Psoas muscle (tissue), 8 donors: Measurements from ENCODE around the gene UBE2I. TPM values are rescaled to one million over a fixed set of nuclear protein-coding genes. Genes with fewer than 3 reads are reported as not detected.

Experiments
- ATAC-seq, 4 donors: fragments of 200-7000 bp; cut with Tn5 transposase; one replicate each; pipeline ENCODE4 v1.9.1; 2020; ENCODE audit warnings: moderate library complexity in 3 of 4, mild to moderate bottlenecking in 2 of 4
- DNase-seq, 2 donors: peaks; one replicate each; pipeline ENCODE4 v3.0.0-alpha.2; 2020
- H3K27ac ChIP-seq: fragments of 200-600 bp; one replicate; pipeline ENCODE4 v1.8.0; 2022
- H3K27me3 ChIP-seq, 3 donors: fragments of 200-600 bp in 1 of 3; one replicate each; pipeline versions ENCODE4 v1.6.1 to v1.8.0; 2013 to 2022; ENCODE audit warnings: low read length in 2 of 3, mild to moderate bottlenecking in 2 of 3, moderate library complexity in 1 of 3; ENCODE audit not compliant: insufficient read depth in 3 of 3
- H3K36me3 ChIP-seq, 2 donors: fragments of 200-600 bp in 1 of 2; one replicate each; pipeline versions ENCODE4 v1.6.1 to v1.8.0; 2013 to 2022; ENCODE audit warnings: low read depth in 1 of 2, mild to moderate bottlenecking in 1 of 2, moderate library complexity in 1 of 2; ENCODE audit not compliant: insufficient read depth in 1 of 2
- H3K4me1 ChIP-seq: fragments of 200-600 bp; one replicate; pipeline ENCODE4 v1.8.0; 2022
- H3K4me3 ChIP-seq: fragments of 200-600 bp; one replicate; pipeline ENCODE4 v1.8.0; 2022; ENCODE audit warnings: mild to moderate bottlenecking
- H3K9me3 ChIP-seq: fragments of 200-600 bp; one replicate; pipeline ENCODE4 v1.8.0; 2022
- WGBS, 3 donors: extraction: QIAGEN DNeasy Blood & Tissue Kit; methylation state at CpG; one replicate each; pipeline versions ENCODE4 v1.1.6 to v1.1.7; 2013; 5-methylcytosine and 5-hydroxymethylcytosine counted together
- intact Hi-C, 2 donors: fragments of 100-400 bp; cut with DNase I; formaldehyde crosslinking; loops; one replicate each; pipeline versions ENCODE4 v1.11.0 to v1.14.2; 2022
- polyA plus RNA-seq, 3 donors: library from polyadenylated mRNA; stranded (reverse); fragments of 200-250 nt; gene quantifications; one replicate each; pipeline ENCODE4 v1.2.3, GENCODE V29; 2013
- total RNA-seq, 4 donors: library from RNA; stranded (reverse); fragmentation: NEBNext Ultra II Directional in 2 of 4; extraction: Animal tissue kit (Norgen Biotek cat#: 25700) in 2 of 4; gene quantifications; one replicate each; pipeline versions ENCODE4 v1.2.1 to v1.2.4, GENCODE V29; 2021 to 2023
- TF ChIP-seq, protein P1 (sequence below): fragments of 200-600 bp; IDR thresholded peaks from one replicate; pipeline ENCODE4 v1.8.0; 2022; ENCODE audit warnings: antibody characterized with exemption
- donor health status: healthy with polysubstance abuse.
- donor health status: DM: no; HTN: no; CAD: no; lungs with moderate emphysema.
- donor health status: Bipolar disorder and iron deficiency.
- donor health status: healthy.
- donor health status: DM: yes; HTN: yes; CAD: no.
- donor health status: DM: no; HTN: no; CAD: no.
- donor health status: DM: no; HTN: no; CAD: no.
- donor health status: DM: yes; HTN: yes; CAD: no.

The UBE2I gene
- total and polyA plus RNA-seq, 7 donors: 46.2 to 101 (median 55.6) TPM

DNA sequence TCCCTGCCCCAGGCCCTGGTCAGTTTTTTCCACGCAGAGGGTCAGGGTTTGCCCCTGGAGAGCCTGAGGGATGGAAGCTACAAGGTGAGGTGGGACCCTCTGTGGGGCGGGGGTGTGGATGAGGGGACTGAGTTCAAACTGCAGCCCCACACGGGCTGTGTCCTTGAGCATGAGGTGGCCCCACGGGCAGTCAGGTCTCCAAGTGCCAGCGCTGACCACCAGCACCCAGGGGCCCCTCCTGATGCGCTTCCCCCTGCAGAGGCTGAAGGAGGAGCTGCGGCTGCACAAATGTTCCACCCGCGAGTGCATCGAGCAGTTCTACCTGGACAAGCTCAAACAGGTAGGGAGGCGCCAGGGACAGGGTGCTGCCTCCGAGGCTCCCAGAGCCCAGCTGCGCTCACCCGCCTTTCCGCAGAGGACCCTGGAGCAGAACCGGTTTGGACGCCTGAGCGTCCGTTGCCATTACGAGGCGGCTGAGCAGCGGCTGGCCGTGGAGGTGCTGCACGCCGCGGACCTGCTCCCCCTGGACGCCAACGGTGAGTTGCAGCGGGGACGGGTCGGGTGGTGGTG lies 37.9 kb downstream of the UBE2I start:
- Histone ChIP-seq H3K36me3 (peaks cover 0 to 31% of the 10 kb centered on the region in 2 donors), H3K9me3 (no peaks in the 10 kb centered on the region), H3K4me3 (no peak overlapping the region), H3K4me1 (peaks cover 15% of the 10 kb centered on the region), H3K27ac (no peak overlapping the region), H3K27me3 (no peaks in the 10 kb centered on the region)
- 86 to 88% (median 87%) methylated on average over 26 to 31 of the region's 31 CpGs for WGBS, 3 donors
- intact Hi-C loops: no loop called here
- ATAC-seq (no peak), DNase-seq (no peak)
- TF ChIP-seq, protein P1, sequence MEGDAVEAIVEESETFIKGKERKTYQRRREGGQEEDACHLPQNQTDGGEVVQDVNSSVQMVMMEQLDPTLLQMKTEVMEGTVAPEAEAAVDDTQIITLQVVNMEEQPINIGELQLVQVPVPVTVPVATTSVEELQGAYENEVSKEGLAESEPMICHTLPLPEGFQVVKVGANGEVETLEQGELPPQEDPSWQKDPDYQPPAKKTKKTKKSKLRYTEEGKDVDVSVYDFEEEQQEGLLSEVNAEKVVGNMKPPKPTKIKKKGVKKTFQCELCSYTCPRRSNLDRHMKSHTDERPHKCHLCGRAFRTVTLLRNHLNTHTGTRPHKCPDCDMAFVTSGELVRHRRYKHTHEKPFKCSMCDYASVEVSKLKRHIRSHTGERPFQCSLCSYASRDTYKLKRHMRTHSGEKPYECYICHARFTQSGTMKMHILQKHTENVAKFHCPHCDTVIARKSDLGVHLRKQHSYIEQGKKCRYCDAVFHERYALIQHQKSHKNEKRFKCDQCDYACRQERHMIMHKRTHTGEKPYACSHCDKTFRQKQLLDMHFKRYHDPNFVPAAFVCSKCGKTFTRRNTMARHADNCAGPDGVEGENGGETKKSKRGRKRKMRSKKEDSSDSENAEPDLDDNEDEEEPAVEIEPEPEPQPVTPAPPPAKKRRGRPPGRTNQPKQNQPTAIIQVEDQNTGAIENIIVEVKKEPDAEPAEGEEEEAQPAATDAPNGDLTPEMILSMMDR: no peak

DNA sequence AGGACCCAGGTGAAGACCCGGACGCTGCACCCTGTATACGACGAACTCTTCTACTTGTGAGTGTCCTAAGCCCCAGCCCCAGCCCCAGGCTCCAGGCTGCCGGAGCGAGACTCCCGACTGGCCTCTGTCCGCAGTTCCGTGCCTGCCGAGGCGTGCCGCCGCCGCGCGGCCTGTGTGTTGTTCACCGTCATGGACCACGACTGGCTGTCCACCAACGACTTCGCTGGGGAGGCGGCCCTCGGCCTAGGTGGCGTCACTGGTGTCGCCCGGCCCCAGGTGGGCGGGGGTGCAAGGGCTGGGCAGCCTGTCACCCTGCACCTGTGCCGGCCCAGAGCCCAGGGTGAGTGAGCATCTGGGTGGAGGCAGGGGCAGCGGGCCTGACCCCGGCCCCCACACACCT lies 38.5 kb downstream of the UBE2I start:
- TF ChIP-seq, protein P1: no peak

DNA sequence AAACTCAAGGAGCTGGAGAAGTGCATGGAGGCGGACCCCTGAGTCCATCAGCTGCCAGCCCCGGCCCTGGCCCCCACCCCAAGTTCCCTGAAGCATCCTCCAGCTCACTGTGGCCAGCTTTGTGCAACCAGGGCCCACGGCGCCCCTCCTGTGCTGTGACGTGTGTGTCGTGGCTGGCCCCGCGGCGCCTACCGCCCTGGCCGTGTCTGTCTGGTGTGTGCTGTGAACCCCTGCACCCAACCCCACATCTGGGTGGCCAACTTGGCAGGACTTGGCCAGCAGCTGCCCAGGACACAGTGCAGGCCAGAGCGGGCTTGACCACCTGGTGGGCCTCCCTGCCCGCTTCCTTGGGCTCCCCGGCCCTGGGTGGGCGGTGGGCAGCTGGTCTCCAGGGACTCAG lies 39.0 kb downstream of the UBE2I start:
- TF ChIP-seq, protein P1: no peak
- H3K27ac ChIP-seq: no peak overlapping the region
- peaks cover 0 to 31% of the 10 kb centered on the region in 2 donors for H3K36me3 ChIP-seq
- H3K27me3 ChIP-seq: no peaks in the 10 kb centered on the region
- ATAC-seq (no peak), DNase-seq (no peak)
- peaks cover 24% of the 10 kb centered on the region for H3K4me1 ChIP-seq
- WGBS, 3 donors: 80 to 82% (median 81%) methylated on average over 15 of the region's 15 CpGs
- no peaks in the 10 kb centered on the region for H3K9me3 ChIP-seq
- intact Hi-C loops: no loop called here
- H3K4me3 ChIP-seq: no peak overlapping the region

More for the DNA sequence above, 38.5 kb downstream of the UBE2I start:
- Histone ChIP-seq H3K4me3 (no peak overlapping the region), H3K27ac (no peak overlapping the region), H3K27me3 (no peaks in the 10 kb centered on the region), H3K9me3 (no peaks in the 10 kb centered on the region), H3K36me3 (peaks cover 0 to 31% of the 10 kb centered on the region in 2 donors), H3K4me1 (peaks cover 21% of the 10 kb centered on the region)
- intact Hi-C loops: no loop called here
- no peak for ATAC-seq
- 88 to 91% (median 89%) methylated on average over 29 of the region's 29 CpGs for WGBS, 3 donors
- no peak for DNase-seq

DNA sequence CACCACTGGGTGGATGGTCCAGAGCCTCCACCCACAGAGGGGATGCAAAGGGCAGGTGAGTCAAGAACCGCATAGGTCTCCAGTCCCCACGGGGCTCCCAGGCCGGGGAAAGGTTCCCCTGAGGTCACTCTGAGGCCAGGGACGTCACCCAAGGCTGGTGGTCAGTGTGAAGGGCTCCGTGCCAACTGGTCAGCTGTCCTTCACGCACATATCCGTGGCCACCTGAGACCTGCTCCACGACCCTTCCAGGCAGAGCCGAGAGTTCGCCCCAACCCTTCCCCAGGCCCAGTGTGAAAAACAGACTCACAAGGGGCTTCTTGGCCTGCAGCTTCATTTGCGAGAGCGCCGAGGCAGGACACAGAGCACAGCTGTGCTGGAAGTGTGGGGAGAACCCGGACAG lies 39.5 kb downstream of the UBE2I start:
- peaks cover 0 to 31% of the 10 kb centered on the region in 2 donors for H3K36me3 ChIP-seq
- no peak overlapping the region for H3K27ac ChIP-seq
- H3K27me3 ChIP-seq: no peaks in the 10 kb centered on the region
- H3K4me1 ChIP-seq: peaks cover 26% of the 10 kb centered on the region
- H3K9me3 ChIP-seq: no peaks in the 10 kb centered on the region
- intact Hi-C loops: no loop called here
- 46 to 65% (median 50%) methylated on average over 14 of the region's 14 CpGs for WGBS, 3 donors
- ATAC-seq: no peak
- TF ChIP-seq, protein P1: no peak
- DNase-seq: no peak
- no peak overlapping the region for H3K4me3 ChIP-seq

DNA sequence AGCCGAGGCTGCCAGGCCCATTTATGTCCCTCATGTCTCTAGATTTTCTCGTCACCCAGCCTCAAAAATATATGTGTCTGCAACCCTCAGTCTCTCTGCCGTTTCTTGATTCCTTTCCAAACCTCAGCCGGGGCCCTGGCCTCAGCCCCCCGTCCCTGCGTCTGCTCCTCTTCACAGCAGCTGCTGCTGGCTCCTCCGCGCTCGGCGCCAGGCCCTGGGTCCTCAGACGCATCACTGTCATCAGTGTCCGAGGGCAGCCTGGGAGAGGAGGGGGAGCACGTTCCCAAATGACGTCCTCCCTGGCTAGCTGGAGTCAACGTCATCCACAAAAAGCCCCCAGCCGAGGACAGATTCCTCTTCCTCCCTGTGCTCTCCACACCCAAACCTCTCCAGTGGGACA lies 39.9 kb downstream of the UBE2I start:
- no peak for ATAC-seq
- DNase-seq: no peak
- intact Hi-C loops: no loop called here
- WGBS, 3 donors: 72 to 80% (median 77%) methylated on average over 15 to 16 of the region's 16 CpGs
- TF ChIP-seq, protein P1: no peak
- Histone ChIP-seq H3K4me3 (no peak overlapping the region), H3K27ac (no peak overlapping the region), H3K36me3 (peaks cover 0 to 31% of the 10 kb centered on the region in 2 donors), H3K4me1 (peaks cover 26% of the 10 kb centered on the region), H3K9me3 (no peaks in the 10 kb centered on the region), H3K27me3 (no peaks in the 10 kb centered on the region)
